ENCODE results near the gene ZCCHC17. TPM values are rescaled to one million over a fixed set of nuclear protein-coding genes. Genes with fewer than 3 reads are reported as not detected.

ZCCHC17 gene
- total RNA-seq, 2 donors from 2014 or later, result 18.7 to 20.3 TPM

GRCh38 chr1:31299365-31299764, 2.5 kb downstream of the ZCCHC17 start:
- intact Hi-C loops (cut with DNase I), result no loop called here
- DNase-seq (ENCODE audit: low spot score), result no peak

GRCh38 chr1:31300193-31300592, 3.4 kb downstream of the ZCCHC17 start:
- intact Hi-C loops (cut with DNase I), result loop anchor here in 1 of 2 donors (10.0 kb wide), 1 partner anchor 495 kb away; no protein-coding TSS in a partner anchor
- no peak for DNase-seq (ENCODE audit: low spot score)

GRCh38 chr1:31302709-31303441, 6.0 kb downstream of the ZCCHC17 start:
- intact Hi-C loops (cut with DNase I), result loop anchor here in 1 of 2 donors (10.0 kb wide), 1 partner anchor 498 kb away; no protein-coding TSS in a partner anchor

GRCh38 chr1:31306278-31306677, 9.4 kb downstream of the ZCCHC17 start:
- intact Hi-C loops (cut with DNase I), result loop anchor here in 1 of 2 donors (10.0 kb wide), 1 partner anchor 501 kb away; no protein-coding TSS in a partner anchor
- DNase-seq (ENCODE audit: low spot score), result no peak

More at GRCh38 chr1:31302709-31303441, 6.0 kb downstream of the ZCCHC17 start:
- DNase-seq (ENCODE audit: low spot score), result no peak

GRCh38 chr1:31308036-31308435, 11.2 kb downstream of the ZCCHC17 start:
- intact Hi-C loops (cut with DNase I), result loop anchor here in 1 of 2 donors (10.0 kb wide), 1 partner anchor 503 kb away; no protein-coding TSS in a partner anchor
- no peak for DNase-seq (ENCODE audit: low spot score)

GRCh38 chr1:31310198-31310597, 13.4 kb downstream of the ZCCHC17 start:
- intact Hi-C loops (cut with DNase I), result no loop called here
- DNase-seq (ENCODE audit: low spot score), result no peak

GRCh38 chr1:31315902-31316301, 19.1 kb downstream of the ZCCHC17 start:
- DNase-seq (ENCODE audit: low spot score), result no peak
- intact Hi-C loops (cut with DNase I), result no loop called here

GRCh38 chr1:31318146-31318545, 21.3 kb downstream of the ZCCHC17 start:
- intact Hi-C loops (cut with DNase I), result no loop called here
- DNase-seq (ENCODE audit: low spot score), result no peak

- DNase-seq (ENCODE audit: low spot score), result no peak
- intact Hi-C loops (cut with DNase I), result no loop called here
Observed at GRCh38 chr1:31324093-31324492, 27.3 kb downstream of the ZCCHC17 start.

- intact Hi-C loops (cut with DNase I), result no loop called here
- no peak for DNase-seq (ENCODE audit: low spot score)
Observed at GRCh38 chr1:31324992-31325391, 28.2 kb downstream of the ZCCHC17 start.

GRCh38 chr1:31326461-31326860, 29.6 kb downstream of the ZCCHC17 start:
- DNase-seq (ENCODE audit: low spot score), result no peak
- intact Hi-C loops (cut with DNase I), result no loop called here

- intact Hi-C loops (cut with DNase I), result no loop called here
- no peak for DNase-seq (ENCODE audit: low spot score)
Observed at GRCh38 chr1:31327381-31327780, 30.5 kb downstream of the ZCCHC17 start.

GRCh38 chr1:31335007-31335406, 38.2 kb downstream of the ZCCHC17 start:
- intact Hi-C loops (cut with DNase I), result no loop called here
- DNase-seq (ENCODE audit: low spot score), result no peak

GRCh38 chr1:31336687-31337467, 40.0 kb downstream of the ZCCHC17 start:
- intact Hi-C loops (cut with DNase I), result no loop called here
- DNase-seq (ENCODE audit: low spot score), result no peak

- no peak for DNase-seq (ENCODE audit: low spot score)
- intact Hi-C loops (cut with DNase I), result no loop called here
Observed at GRCh38 chr1:31344503-31344902, 47.7 kb downstream of the ZCCHC17 start.

GRCh38 chr1:31345635-31346034, 48.8 kb downstream of the ZCCHC17 start:
- no peak for DNase-seq (ENCODE audit: low spot score)
- intact Hi-C loops (cut with DNase I), result no loop called here

- intact Hi-C loops (cut with DNase I), result no loop called here
- no peak for DNase-seq (ENCODE audit: low spot score)
Observed at GRCh38 chr1:31346785-31347184, 50.0 kb downstream of the ZCCHC17 start.

- DNase-seq (ENCODE audit: low spot score), result no peak
- intact Hi-C loops (cut with DNase I), result no loop called here
Observed at GRCh38 chr1:31348449-31348848, 51.6 kb downstream of the ZCCHC17 start.

- intact Hi-C loops (cut with DNase I), result no loop called here
- no peak for DNase-seq (ENCODE audit: low spot score)
Observed at GRCh38 chr1:31354283-31354682, 57.5 kb downstream of the ZCCHC17 start.

- DNase-seq (ENCODE audit: low spot score), result no peak
- intact Hi-C loops (cut with DNase I), result no loop called here
Observed at GRCh38 chr1:31356427-31356826, 59.6 kb downstream of the ZCCHC17 start.
